C4-2B (cell line): ENCODE data around the gene ARHGEF2.
"Not testable (repeated sequence)": the region's sequence is repeated elsewhere in the genome, so short reads cannot be mapped to it uniquely, and the experiment has no call there.

Experiments used
- H3K27ac ChIP-seq: fragments of 450-650 bp; 2 replicates; pipeline ENCODE4 v1.5.1; 2017
- ZFX ChIP-seq: fragments of 450-650 bp; IDR thresholded peaks from 2 replicates; pipeline ENCODE4 v1.6.1; 2017
- TF ChIP-seq, protein P1 (sequence below): fragments of 450-650 bp; conservative IDR thresholded peaks from 2 replicates; pipeline ENCODE4 v1.5.1; 2017; ENCODE audit warnings: mild to moderate bottlenecking

The ARHGEF2 gene

DNA sequence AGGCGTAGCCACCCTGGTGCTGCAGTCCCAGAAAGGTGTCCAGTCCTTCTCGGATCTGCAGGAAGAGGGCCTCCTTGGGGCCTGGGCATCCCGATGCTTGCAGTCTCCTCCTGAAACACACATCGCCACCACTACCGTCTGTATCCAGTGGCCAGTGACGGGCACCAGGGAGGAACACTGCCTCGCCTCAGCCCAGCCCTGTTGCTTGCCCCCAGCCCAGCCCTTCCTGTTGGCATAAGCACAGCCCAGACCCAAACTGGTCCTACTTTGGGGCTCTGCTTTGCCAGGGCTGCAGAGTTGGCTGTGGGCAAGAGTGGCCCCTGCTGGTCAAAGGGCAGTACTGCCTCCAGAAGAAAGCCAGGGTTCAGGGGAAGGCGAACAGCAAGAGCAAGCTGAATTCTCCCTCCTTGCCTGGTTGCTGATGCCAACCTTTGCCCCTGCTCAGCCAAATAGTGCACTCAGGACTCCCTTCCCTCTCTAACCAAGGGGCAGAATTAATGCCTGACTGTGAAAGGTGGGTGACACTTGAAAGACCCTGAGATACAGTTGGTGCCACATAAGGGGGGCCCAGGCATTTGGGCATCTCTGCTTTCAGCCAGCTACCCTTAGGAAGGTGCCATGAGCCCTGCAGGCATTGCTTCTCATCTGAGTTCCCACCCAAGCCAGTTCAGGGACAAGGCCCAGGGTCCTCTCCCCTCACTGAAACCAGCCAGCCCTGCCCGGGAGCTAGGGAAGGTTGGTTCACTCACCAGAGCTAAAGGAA, 11.1 kb upstream of the ARHGEF2 start:
- no peak overlapping the region for H3K27ac ChIP-seq
- TF ChIP-seq, protein P1, sequence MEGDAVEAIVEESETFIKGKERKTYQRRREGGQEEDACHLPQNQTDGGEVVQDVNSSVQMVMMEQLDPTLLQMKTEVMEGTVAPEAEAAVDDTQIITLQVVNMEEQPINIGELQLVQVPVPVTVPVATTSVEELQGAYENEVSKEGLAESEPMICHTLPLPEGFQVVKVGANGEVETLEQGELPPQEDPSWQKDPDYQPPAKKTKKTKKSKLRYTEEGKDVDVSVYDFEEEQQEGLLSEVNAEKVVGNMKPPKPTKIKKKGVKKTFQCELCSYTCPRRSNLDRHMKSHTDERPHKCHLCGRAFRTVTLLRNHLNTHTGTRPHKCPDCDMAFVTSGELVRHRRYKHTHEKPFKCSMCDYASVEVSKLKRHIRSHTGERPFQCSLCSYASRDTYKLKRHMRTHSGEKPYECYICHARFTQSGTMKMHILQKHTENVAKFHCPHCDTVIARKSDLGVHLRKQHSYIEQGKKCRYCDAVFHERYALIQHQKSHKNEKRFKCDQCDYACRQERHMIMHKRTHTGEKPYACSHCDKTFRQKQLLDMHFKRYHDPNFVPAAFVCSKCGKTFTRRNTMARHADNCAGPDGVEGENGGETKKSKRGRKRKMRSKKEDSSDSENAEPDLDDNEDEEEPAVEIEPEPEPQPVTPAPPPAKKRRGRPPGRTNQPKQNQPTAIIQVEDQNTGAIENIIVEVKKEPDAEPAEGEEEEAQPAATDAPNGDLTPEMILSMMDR = peak; percentile 98
- TF ChIP-seq ZFX = no peak

GRCh38 chr1:155984903-155985645, 6.7 kb upstream of the ARHGEF2 start:
- H3K27ac ChIP-seq = not testable (repeated sequence)

DNA sequence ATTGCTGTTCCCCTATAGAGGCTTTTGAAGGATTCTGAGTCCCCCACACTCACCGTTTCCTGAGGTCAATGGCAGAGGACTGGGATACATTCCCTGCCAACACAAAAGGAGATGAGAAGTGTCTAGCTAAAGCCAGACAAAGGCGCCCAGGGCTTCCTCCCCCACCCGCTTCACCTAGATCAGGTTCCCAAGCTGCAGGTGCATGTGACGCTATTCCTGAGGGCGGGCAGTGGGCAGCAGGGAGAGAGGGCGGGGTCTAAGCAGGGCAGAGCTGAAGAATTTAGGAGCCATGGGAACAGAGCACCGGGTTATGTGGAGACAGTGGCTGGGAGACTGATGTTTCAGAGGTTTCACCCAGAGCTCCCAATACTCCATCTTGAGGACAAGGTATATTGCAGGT, 6.0 kb upstream of the ARHGEF2 start:
- H3K27ac ChIP-seq = no peak overlapping the region
- TF ChIP-seq ZFX = no peak
- TF ChIP-seq, protein P1 = no peak

DNA sequence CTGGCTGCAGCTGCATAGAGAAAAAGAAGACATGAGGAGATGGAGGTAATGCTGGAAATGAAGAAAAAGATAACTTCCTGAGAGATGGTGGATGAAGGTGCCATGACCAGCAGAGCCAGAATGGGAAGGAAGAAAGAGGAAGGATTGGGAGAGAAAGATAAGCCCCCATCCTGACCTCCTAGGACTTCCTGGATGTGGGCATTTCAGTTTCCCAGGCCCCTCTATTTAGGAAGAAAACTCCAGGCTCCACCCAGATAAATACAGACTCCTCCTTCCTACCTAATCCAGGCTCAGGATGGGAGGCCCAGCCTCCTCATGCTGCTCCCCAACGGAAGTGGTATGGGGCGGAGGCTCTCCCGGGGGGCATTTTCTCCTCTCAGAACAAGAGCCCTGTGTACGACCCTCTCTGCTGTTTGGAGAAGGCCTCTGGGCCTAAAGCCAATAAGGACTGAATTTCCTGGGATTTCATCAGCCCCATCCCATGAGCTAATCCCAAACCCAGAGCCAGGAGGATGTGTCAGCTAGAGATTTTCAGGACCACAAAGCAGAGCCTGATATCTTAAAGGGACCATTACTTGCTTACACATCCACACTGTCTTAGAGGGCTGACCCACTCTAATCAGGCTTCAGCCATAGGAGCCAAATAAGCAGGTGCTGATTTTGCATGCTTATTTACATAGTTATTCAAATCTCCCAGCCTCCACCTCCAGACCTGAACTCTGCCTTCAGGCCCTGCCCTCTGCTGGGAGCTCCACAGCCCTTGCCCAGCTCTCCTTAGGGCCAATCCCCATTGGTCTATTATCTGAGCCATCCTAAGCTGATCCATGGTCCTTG, 5.1 kb upstream of the ARHGEF2 start:
- no peak overlapping the region; the same call in 1 of the 2 replicates for H3K27ac ChIP-seq
- TF ChIP-seq, protein P1 = no peak

- TF ChIP-seq, protein P1 = no peak
- TF ChIP-seq ZFX = no peak
- H3K27ac ChIP-seq = no peak overlapping the region
Measured at GRCh38 chr1:155982106-155982505, 3.8 kb upstream of the ARHGEF2 start.

GRCh38 chr1:155981266-155982088, 3.1 kb upstream of the ARHGEF2 start:
- TF ChIP-seq, protein P1 = no peak
- no peak for TF ChIP-seq ZFX
- no peak overlapping the region for H3K27ac ChIP-seq
